NCI-H1694 treated with DMSO at 0.1 percent for 48 hours (cell line): Measurements from ENCODE around the gene MRPS34.
A peak's percentile ranks its signal among the peaks of the same experiment; 100 is the strongest.

Experiments used
- DNase-seq: peaks from one replicate; lab custom pipeline; 2025; lab: John Stamatoyannopoulos, UW

MRPS34 gene

DNA sequence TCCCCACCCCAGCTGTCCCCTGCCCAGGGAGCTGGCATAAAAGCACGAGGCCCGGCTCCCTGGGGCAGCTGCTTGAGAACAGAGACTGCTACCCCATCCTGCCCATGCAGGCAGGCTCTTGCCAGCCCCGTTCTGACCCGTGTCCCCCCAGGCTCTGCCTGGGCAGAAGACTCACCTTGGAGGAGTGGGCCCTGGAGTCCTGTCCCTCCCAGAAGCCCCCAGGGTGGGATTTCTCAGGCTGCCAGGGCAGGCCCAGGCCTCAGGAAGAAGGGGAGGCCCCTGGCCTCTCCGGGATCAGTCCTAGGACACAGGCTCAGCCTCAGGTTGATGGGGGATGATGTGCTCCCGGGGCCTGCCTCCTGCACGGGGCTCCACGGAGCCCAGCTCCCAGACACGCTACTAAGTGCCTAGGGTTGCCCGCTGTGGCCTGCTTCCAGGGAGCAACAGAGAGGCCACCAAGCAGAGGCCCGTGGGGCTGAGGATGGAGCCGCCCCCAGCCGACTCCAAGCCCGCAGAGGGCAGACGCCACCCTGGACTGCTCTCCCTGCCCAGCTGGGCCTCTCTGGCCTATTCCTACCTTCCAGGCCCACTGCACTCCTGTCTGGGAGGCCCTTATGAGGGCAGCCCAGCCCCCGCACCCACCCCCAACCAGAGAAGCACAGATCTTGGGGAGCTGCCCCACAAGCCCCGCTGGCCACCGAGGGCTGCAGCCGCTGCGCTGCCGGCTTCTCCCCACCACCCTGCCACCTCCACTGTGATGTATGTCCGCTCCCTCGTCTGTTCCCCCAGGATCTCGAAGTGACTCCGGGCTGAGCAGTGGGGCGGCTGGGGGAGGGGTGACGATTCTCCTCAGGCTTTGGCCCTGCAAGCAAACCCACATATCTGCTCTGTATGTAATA, 3.3 kb downstream of the MRPS34 start:
- no peak for DNase-seq

DNA sequence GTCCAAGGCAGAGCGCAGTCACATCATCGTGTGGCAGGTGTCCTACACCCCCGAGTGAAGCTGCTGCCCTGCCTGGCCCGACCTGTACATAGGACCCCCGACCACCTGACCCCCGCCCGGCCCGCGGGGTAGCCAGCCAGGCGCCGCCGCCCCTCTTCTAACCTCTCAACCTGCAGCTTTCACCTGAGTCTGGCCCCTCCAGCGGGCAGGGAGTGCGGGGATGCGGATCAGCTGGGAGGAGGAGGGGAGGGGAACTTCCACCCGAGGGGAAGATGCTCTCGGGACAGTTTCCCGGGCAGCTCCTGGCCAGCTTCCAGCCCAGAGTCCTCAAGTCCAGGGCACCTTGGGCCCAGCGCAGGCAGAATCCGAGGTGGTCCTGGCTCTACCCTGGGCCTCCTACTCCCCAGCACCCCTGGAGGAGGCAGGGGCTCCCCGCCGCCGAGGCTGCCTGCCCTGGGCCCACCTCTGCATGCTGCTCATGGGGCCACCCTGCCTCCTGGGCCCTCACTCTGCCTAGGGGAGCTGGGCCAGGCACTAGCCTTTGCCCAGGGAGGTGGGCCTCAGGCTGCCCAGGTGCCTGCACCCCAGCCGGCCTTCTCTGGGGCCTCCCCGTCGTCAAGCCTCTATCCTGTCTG, 4.0 kb downstream of the MRPS34 start:
- DNase-seq = no peak

DNA sequence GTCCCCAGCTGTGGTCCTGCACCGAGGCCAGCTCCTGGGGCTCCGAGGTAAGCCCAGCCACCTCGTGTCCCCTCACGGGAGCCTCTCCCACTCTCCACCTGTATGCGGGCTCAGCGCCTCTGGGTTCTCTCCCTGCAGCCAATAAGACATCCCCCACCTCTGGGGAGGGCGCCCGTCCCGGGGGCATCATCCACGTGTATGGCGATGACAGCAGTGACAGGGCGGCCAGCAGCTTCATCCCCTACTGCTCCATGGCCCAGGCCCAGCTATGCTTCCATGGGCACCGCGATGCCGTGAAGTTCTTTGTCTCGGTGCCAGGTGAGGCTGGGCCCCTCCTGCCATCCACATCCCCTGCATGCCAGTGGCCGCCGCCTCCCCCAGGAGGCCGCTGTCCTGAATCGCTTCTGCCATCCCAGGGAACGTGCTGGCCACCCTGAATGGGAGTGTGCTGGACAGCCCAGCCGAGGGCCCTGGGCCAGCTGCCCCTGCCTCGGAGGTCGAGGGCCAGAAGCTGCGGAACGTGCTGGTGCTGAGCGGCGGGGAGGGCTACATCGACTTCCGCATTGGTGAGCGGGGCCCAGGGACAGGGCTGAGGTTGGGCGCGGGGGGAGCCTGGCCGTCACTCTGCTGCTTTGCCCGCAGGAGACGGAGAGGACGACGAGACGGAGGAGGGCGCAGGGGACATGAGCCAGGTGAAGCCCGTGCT, 4.7 kb downstream of the MRPS34 start:
- no peak for DNase-seq

DNA sequence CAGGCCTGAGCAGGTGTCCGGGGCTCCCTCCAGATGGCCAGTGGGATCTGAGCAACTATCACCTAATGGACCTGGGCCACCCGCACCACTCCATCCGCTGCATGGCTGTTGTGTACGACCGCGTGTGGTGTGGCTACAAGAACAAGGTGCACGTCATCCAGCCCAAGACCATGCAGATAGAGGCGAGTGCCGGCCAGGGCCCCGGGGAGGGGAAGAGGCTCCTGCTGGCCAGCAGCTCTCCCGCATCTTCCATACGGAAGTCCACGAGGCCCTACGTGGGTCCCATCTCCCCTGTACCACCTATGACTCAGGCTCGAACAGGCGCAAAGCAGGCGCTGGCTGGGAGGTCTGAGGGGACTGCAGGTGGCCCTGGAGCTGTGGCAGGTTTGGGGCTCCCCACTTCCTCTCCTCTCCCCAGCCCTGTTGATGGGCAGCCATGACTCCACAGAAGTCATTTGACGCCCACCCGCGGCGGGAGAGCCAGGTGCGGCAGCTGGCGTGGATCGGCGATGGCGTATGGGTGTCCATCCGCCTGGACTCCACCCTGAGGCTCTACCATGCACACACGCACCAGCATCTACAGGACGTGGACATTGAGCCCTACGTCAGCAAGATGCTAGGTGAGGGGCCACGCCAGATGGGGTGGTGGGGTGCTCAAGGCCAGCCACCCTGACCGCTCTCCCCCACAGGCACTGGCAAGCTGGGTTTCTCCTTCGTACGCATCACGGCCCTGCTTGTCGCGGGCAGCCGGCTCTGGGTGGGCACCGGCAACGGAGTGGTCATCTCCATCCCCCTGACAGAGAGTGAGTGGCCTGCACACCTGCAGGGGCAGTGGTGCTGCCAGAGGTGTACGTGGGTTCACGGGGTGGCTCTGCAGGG, 5.6 kb downstream of the MRPS34 start:
- DNase-seq = no peak

DNA sequence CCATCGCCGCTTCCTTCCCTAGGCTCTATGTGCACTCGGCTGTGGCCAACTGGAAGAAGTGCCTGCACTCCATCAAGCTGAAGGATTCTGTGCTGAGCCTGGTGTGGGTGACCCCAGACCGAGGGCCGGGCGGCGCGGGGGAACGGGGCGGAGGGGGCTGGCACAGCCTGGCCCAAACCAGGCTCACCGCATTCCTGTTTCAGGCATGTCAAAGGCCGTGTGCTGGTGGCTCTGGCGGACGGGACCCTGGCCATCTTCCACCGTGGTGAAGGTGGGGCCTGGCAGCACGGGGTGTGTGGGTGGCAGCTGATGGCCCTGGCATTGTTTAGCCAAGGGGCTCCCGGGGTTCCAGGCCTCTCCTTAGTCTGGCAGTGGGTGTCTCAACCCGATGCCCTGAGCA, 6.2 kb downstream of the MRPS34 start:
- no peak for DNase-seq

DNA sequence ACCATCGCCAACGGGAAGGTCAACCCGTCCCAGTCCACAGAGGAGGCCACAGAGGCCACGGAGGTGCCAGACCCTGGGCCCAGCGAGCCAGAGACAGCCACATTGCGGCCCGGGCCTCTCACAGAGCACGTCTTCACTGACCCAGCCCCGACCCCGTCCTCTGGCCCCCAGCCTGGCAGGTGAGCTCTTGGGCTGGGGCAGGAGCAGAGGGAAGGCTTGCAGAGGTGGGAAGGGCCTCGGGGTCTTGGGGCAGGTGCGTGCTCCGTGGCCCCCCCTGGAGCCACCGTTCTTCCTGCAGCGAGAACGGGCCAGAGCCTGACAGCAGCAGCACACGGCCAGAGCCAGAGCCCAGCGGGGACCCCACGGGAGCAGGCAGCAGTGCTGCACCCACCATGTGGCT, 6.7 kb downstream of the MRPS34 start:
- no peak for DNase-seq

DNA sequence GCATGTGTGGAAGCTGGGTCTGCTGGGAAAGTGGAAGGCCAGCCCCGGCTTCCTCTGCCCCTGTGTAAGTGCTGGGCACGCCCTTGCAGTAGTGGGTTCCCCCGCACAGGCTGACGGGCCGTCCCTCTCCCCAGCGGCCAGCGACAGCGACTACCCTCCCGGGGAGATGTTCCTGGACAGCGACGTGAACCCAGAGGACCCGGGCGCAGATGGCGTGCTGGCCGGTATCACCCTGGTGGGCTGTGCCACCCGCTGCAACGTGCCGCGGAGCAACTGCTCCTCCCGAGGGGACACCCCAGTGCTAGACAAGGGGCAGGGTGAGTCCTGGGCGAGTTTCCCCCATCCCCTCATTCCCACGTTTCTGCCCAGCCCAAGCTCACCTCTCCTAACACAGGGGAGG, 7.1 kb downstream of the MRPS34 start:
- no peak for DNase-seq

DNA sequence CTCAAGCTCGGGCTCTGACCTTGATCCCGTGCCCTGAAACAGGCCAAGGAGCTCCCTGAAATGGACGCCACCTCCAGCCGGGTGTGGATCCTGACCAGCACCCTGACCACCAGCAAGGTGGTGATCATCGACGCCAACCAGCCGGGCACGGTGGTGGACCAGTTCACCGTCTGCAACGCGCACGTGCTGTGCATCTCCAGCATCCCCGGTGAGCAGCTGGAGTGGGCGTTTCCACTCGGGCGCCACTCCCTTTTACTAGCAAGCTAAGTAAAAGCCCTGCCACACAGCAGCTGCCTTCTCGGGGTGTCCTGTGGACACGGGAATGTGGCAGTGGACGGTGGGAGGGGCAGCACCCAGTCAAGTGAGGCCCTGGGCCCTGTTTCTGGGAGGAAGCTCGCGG, 8.0 kb downstream of the MRPS34 start:
- DNase-seq = no peak

DNA sequence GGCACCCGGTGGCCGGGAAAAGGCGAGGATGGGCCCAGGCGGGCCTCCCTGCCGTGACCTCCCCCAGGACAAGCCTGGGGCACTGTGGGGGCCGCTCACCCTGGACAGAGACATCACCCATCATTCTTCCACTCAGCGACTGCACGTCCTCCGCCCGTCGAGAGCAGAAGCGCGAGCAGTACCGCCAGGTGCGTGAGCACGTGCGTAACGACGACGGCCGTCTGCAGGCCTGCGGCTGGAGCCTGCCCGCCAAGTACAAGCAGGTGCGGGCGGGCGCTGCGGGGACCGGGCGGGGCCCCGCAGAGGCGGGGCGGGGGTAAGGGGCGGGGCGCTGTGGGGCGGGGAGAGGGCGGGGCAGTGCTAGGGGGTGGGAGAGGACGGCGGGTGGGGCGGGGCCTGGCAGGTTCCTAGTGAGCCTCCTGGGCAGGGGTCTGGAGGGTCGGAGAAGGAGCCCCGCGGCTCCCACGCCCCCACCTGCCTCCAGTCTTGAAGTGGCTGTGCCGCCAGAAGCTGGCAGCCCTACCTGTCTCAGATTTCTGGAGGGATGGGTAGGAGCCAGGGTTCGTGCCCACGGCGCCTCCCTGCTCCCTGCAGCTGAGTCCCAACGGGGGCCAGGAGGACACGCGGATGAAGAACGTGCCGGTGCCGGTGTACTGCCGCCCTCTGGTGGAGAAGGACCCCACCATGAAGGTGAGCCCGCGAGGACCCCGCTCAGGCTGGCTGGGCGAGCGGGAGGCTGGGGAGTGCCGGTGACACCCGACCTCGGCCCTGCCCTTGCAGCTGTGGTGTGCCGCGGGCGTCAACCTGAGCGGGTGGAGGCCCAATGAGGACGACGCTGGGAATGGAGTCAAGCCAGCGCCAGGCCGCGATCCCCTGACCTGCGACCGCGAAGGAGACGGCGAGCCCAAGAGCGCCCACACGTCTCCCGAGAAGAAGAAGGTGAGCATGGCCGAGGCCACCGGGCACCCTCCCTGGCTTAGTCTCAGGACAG, 9.1 kb downstream of the MRPS34 start:
- peak; percentile 13 for DNase-seq

DNA sequence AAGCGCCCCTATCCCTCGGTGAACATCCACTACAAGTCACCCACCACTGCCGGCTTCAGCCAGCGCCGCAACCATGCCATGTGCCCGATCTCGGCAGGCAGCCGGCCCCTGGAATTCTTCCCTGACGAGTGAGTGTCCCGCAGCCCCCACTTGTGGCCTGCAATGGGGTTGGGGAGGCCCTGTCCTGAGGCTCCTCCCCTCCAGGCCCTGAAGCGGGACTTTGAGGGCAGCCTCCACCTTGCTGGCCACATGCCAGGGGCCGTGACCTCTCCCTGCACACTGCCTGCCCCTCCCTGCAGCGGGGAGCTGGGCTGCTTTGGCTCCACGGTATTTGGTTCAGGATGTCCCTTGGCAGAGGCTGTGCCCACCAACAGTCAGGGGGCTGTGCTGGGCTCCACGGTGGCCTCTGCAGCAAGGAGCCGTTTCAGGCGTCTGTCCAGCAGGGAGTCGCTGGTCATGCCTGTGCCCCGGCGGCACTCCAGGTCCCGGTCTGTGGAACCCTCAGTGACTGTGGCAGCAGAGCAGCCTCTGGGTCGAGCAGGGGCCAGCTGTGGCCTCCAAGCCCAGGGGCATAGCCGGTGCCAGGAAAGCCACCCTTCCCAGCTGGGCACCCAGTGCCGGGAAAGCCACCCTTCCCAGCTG, 9.9 kb downstream of the MRPS34 start:
- no peak for DNase-seq

DNA sequence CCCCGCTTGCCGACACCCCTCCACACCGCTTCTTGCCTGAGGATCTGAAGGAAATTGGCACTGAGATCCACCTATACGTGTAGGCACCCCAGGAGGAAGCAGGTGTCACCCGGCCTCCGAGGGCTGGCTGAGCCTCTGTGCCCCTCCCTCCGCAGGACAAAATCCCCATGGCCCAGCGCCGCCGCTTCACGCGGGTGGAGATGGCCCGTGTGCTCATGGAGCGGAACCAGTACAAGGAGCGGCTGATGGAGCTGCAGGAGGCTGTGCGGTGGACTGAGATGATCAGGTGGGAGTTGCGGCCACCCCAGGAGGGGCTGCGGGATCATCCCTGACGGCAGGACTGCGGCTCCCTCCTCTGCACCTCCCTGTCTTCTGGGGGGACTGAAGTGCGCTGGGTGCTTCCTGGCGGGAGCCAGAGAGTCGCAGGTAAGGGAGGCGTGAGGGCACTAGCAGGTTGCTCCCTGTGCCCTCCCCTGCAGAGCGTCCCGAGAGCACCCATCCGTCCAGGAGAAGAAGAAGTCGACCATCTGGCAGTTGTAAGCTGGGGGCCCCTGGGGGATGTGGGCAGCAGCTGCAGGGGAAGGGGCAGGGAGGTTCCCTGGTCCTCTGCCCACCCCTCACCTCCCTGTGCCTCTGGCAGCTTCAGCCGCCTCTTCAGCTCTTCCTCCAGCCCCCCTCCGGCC, 10.6 kb downstream of the MRPS34 start:
- DNase-seq = no peak

DNA sequence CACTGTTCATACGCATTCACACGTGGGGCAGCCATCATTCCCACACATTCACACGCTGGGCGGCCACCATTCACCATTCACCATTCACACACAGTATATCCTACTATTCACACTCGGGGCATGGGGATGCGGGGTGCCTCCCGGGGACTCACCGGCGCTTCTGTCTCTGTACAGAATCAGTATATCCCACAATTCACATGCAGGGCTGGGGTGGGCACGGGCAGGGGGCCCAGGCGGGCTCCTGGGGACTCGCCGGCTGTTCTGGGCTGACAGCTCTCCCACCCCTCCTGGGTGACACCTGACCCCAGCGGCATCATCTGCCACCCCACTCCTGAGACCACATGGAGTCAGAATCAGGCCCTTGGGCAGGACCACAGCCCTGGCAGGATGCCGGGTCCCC, 11.2 kb downstream of the MRPS34 start:
- DNase-seq = no peak

DNA sequence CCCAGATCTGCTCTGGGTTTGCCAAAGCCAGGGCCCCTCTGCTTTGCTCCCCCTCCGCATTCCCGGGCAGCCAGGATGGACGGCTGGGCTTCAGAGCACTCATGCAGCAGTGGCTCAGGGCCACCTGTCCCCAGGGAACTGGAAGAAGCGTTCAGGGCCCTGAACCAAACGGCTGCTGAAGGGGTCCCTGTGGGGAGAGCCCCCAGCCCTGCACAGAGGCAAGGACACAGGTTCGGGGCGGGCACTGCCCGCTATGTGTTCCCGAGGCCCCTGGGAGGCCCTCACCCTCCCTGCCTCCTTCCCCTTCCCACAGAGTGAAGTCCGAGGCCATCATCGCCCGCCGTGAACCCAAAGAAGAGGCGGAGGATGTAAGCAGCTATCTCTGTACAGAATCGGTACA, 12.0 kb downstream of the MRPS34 start:
- DNase-seq = no peak

DNA sequence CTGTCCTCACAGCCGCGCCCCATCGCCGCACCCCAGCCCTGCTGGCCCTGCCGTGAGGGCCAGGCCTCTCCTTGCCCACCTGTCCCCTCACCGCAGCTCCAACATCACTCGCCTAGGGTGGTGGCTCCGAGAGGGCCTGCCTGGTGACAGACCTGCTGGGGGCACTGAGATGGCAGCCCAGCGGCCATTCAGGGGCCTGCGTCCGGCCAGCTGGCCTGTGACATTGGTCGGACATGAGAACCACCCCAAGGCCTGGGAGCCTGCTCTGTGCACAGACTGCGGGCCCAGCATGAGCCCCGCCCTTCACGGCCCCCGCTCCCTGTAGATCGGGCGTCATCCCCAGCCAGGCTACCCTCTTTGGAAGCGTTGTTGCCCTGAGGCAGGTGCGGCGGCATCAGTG, 13.4 kb downstream of the MRPS34 start:
- no peak for DNase-seq

DNA sequence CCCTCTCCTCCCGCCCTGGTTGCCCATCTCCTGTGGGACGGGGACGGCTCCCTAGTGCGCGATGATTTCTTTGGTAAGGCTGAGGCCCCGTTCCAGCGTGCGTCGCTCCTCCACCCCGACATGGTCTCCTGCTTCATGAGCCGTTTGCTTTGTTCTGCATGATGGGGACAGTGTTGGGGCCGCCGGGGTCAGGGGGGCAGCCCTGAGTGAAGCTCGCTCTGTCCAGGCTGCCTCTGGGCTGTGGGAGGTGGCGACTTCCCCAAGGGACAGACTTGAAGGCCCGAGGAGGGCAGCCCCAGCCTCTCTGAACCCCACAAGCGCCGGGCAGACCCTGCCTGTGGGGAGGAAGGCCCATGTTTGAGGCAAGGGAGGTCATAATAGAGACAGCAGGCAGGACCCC, 14.0 kb downstream of the MRPS34 start:
- DNase-seq = no peak

DNA sequence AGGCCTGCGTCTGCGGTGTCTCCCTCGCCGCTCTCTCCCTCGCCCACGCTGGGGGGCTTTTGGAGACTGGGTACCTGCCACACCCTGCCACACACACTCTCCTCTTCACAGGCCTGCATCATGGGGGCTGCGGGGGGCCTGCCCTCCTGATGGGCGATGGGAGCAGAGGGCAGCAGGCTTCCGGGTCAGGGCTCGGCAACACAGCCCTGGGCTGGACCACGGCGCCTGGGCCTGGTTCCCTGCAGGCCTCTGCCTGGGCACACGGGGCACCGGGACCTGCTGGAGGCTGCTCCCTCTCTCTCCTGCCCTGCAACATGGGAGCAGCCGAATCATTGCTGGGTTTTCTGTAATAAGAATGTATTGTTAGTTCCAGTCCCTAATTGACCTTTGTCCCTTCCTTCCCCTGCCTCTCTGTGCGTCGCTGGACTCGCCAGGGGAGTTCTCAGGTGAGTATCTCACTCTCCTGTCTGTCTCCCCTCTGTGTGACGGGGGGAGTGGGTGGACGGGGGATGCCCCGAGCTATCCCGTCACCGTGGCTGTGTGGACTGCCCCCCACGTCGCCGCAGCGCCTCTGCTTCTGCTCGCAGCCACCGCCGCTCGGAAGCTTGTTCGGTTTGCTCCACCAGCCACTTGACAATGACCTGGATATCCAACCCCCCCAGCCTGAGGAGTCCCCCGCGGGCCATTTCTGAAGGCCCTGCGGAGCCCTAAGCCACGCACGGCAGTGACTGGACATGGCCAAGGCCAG, 15.0 kb downstream of the MRPS34 start:
- DNase-seq = no peak

DNA sequence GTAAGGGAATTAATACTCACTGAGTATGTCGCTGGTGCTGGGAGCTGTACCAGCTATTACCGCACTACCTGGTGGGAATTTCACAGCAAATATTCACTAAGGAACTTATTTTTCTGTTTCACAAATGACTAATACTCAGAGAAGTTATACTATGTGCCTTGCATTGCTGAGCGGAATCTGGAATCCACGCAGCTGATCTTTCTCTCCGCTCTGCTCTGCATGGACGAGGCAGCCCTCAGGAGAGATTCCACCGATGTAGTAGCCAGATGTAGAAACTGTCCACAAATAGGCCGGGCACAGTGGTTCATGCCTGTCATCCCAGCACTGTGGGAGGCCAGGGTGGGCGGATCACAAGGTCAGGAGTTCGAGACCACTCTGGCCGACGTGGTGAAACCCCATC, 18.7 kb downstream of the MRPS34 start:
- no peak for DNase-seq

DNA sequence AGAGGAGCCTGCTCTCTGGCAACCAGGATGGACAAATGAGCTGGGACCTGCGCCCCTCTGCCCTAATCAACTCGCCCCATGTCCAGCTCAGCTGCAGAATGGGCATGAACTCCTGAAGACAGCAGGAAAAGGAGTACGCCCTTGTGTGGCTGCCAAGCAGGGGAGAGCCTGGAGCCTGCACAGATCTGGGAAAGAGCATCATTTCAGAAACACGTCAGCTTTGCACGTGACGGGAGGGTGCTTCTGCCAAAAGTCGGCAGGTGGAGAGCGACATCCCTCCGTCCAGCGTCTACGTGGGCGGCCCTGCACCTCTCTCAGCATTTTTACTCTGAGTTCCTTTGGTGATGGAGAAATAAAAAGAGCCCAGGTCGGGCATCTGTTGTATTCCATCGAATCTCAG, 20.1 kb downstream of the MRPS34 start:
- DNase-seq = no peak

DNA sequence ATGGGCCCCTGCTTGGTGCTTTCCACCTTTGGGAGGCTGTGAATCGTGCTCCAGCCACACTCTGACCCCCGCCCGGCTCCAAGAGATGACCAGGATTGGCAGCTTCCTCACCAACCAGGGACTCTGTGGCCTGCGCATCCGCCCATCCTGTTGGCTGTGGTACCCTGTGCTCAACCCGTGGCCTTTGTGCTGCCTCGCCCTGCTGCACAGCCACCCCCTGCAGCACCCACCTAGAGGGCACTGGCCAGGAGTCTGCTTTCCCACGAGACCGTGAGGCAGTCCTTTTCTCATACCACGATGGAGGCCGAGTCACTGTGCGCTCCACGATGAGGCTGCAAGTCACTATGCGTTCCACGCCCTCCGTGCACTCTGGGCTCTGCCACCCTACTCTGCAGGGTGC, 21.0 kb downstream of the MRPS34 start:
- no peak for DNase-seq
